HepG2 (cell line): ENCODE data around the gene PALM. TPM values are rescaled to one million over a fixed set of nuclear protein-coding genes. Genes with fewer than 3 reads are reported as not detected.

Source experiments
- KAT7 ChIP-seq: IDR thresholded peaks from 2 replicates; pipeline ENCODE4 v1.6.1; 2018; ENCODE audit warnings: borderline replicate concordance, missing compliant biosample characterization
- MAZ ChIP-seq, 2 experiments: sonication (generic) in 1 of 2; formaldehyde crosslinking in 1 of 2; IDR thresholded peaks; 2 replicates each; pipeline versions ENCODE4 v1.5.0 to v1.6.1; 2012 to 2020; ENCODE audit warnings: low read depth in 2 of 2, mild to moderate bottlenecking in 2 of 2, borderline replicate concordance in 1 of 2, improper control_type of control experiment in 1 of 2, low read length in 1 of 2, missing genetic modification reagents in 1 of 2, moderate library complexity in 1 of 2
- REPIN1 ChIP-seq: sonication (generic); formaldehyde crosslinking; IDR thresholded peaks from 2 replicates; pipeline ENCODE4 v1.8.0; 2022; ENCODE audit warnings: missing genetic modification reagents, low read depth, mild to moderate bottlenecking, borderline replicate concordance
- SP140L ChIP-seq: sonication (generic); formaldehyde crosslinking; IDR thresholded peaks from 2 replicates; pipeline ENCODE4 v1.4.0; 2020; ENCODE audit warnings: missing genetic modification reagents, borderline replicate concordance
- SP5 ChIP-seq: IDR thresholded peaks from 2 replicates; pipeline ENCODE4 v1.6.1; 2016; ENCODE audit warnings: low read depth, borderline replicate concordance
- ZFP62 ChIP-seq: sonication (generic); formaldehyde crosslinking; IDR thresholded peaks from 2 replicates; pipeline ENCODE4 v1.4.0; 2020; ENCODE audit warnings: missing genetic modification reagents
- ZFX ChIP-seq: sonication (generic); formaldehyde crosslinking; IDR thresholded peaks from 2 replicates; pipeline ENCODE4 v1.4.0; 2020; ENCODE audit warnings: mild to moderate bottlenecking, low read depth, missing genetic modification reagents, moderate library complexity
- ZNF44 ChIP-seq: sonication (generic); formaldehyde crosslinking; IDR thresholded peaks from 2 replicates; pipeline ENCODE4 v1.5.1; 2020; ENCODE audit warnings: mild to moderate bottlenecking, missing genetic modification reagents
- ZNF614 ChIP-seq: IDR thresholded peaks from 2 replicates; pipeline ENCODE4 v1.6.1; 2018; ENCODE audit warnings: missing biosample characterization, missing genetic modification reagents, inconsistent platforms, borderline replicate concordance
- ZNF616 ChIP-seq: sonication (generic); formaldehyde crosslinking; IDR thresholded peaks from 2 replicates; pipeline ENCODE4 v1.5.0; 2020; ENCODE audit warnings: low read depth, mild to moderate bottlenecking, missing genetic modification reagents
- polyA plus RNA-seq, 8 experiments: library from polyadenylated mRNA; depleted of rRNA in 3 of 8; stranded (reverse) in 7 of 8; unstranded in 1 of 8; fragments of >200 nt; fragmentation: Illumina TruSeq in 4 of 8; extraction: Trizol in 4 of 8; gene quantifications; 2 replicates each; pipeline versions ENCODE4 v1.2.1 to v1.2.3, GENCODE V29; 2011 to 2016; ENCODE audit warnings: low read depth in 4 of 8, missing spikeins in 1 of 8, mixed read lengths in 1 of 8; ENCODE audit not compliant: insufficient read depth in 1 of 8
- total RNA-seq, 5 experiments: library from RNA; depleted of rRNA; stranded (reverse); fragments of >200 nt; fragmentation: Illumina TruSeq; extraction: Trizol; gene quantifications; 2 replicates each; pipeline ENCODE4 v1.2.3, GENCODE V29; 2016; ENCODE audit warnings: low read depth in 1 of 5
- TF ChIP-seq, protein P1 (sequence below): sonication (generic); formaldehyde crosslinking; IDR thresholded peaks from 2 replicates; pipeline ENCODE4 v1.9.0; 2021; ENCODE audit warnings: mild to moderate bottlenecking, missing genetic modification reagents
- TF ChIP-seq, protein P2 (sequence below), 2 experiments: IDR thresholded peaks; 2 replicates each; pipeline ENCODE4 v1.6.1; 2011 to 2012; ENCODE audit warnings: low read length in 2 of 2, borderline replicate concordance in 1 of 2, low read depth in 1 of 2, mild to moderate bottlenecking in 1 of 2, moderate library complexity in 1 of 2
- TF ChIP-seq, protein P3 (sequence below): sonication (generic); formaldehyde crosslinking; IDR thresholded peaks from 2 replicates; pipeline ENCODE4 v1.9.0; 2021; ENCODE audit warnings: missing genetic modification reagents, borderline replicate concordance

Gene PALM
- total and polyA plus RNA-seq, 2 of the 13 experiments (the other 11 are each of a cell fraction or from before 2014, with no cell fraction given) = 4.0 to 9.7 TPM

DNA sequence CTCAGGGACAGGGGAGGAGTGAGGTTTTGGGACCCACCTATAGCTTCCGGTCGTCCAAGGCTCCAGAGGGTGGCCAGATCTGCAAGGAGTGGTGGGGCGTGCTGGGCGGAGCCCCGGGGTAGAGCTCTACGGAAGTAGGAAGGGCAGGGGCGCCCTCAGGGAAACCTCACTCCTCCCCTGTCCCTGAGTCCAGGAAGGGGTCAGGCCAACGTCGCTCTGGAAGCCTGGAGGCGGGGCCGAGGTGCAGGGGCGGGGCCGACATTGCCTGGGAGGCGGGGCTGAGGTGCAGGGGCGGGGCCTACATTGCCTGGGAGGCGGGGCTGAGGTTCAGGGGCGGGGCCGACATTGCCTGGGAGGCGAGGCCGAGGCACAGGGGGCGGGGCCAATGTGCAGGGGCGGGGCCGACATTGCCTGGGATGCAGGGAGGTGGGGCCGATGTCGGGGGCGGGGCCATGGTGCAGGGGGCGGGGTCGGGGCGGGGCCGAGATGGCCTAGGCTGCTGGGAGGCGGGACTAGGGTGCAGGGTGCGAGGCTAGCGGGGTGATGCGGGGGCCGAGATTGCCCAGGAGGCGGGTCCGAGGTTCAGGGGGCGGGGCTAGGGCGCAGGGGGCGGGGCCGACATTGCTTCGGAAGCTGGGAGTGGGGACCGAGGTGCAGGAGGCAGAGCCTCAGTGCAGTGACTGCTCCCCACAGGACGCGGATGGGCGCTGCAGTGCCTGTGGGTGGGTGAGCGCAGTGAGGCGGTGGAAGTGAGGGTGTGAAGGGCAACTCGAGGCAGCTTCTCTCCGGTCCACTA lies 4.9 kb upstream of the PALM start (continued):
- TF ChIP-seq REPIN1 (CRISPR knock-in tag) (peak; percentile 49; the same call in 1 of the 2 replicates), SP5 (CRISPR knock-in tag) (peak; percentile 56; the same call in 1 of the 2 replicates), ZNF44 (CRISPR knock-in tag) (no peak), ZFX (CRISPR knock-in tag) (peak; percentile 81), SP140L (CRISPR knock-in tag) (no peak), ZFP62 (CRISPR knock-in tag) (0 out of 2 replicates have a peak, but pooled peaks have one; percentile 28), ZNF614 (CRISPR knock-in tag) (peak; percentile 51; the same call in 1 of the 2 replicates), KAT7 (CRISPR knock-in tag) (no peak), MAZ (IDR thresholded peaks at IDR 0.05; ENCODE audit: borderline replicate concordance, low read depth, low read length) (peak; percentile 61), MAZ (CRISPR knock-in tag; IDR thresholded peaks at IDR 0.05; ENCODE audit: low read depth) (peak; percentile 3), ZNF616 (CRISPR knock-in tag) (no peak)
- TF ChIP-seq, protein P1, sequence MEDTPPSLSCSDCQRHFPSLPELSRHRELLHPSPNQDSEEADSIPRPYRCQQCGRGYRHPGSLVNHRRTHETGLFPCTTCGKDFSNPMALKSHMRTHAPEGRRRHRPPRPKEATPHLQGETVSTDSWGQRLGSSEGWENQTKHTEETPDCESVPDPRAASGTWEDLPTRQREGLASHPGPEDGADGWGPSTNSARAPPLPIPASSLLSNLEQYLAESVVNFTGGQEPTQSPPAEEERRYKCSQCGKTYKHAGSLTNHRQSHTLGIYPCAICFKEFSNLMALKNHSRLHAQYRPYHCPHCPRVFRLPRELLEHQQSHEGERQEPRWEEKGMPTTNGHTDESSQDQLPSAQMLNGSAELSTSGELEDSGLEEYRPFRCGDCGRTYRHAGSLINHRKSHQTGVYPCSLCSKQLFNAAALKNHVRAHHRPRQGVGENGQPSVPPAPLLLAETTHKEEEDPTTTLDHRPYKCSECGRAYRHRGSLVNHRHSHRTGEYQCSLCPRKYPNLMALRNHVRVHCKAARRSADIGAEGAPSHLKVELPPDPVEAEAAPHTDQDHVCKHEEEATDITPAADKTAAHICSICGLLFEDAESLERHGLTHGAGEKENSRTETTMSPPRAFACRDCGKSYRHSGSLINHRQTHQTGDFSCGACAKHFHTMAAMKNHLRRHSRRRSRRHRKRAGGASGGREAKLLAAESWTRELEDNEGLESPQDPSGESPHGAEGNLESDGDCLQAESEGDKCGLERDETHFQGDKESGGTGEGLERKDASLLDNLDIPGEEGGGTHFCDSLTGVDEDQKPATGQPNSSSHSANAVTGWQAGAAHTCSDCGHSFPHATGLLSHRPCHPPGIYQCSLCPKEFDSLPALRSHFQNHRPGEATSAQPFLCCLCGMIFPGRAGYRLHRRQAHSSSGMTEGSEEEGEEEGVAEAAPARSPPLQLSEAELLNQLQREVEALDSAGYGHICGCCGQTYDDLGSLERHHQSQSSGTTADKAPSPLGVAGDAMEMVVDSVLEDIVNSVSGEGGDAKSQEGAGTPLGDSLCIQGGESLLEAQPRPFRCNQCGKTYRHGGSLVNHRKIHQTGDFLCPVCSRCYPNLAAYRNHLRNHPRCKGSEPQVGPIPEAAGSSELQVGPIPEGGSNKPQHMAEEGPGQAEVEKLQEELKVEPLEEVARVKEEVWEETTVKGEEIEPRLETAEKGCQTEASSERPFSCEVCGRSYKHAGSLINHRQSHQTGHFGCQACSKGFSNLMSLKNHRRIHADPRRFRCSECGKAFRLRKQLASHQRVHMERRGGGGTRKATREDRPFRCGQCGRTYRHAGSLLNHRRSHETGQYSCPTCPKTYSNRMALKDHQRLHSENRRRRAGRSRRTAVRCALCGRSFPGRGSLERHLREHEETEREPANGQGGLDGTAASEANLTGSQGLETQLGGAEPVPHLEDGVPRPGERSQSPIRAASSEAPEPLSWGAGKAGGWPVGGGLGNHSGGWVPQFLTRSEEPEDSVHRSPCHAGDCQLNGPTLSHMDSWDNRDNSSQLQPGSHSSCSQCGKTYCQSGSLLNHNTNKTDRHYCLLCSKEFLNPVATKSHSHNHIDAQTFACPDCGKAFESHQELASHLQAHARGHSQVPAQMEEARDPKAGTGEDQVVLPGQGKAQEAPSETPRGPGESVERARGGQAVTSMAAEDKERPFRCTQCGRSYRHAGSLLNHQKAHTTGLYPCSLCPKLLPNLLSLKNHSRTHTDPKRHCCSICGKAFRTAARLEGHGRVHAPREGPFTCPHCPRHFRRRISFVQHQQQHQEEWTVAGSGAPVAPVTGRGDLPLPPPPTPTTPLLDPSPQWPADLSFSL (CRISPR knock-in tag) = no peak
- TF ChIP-seq, protein P2, sequence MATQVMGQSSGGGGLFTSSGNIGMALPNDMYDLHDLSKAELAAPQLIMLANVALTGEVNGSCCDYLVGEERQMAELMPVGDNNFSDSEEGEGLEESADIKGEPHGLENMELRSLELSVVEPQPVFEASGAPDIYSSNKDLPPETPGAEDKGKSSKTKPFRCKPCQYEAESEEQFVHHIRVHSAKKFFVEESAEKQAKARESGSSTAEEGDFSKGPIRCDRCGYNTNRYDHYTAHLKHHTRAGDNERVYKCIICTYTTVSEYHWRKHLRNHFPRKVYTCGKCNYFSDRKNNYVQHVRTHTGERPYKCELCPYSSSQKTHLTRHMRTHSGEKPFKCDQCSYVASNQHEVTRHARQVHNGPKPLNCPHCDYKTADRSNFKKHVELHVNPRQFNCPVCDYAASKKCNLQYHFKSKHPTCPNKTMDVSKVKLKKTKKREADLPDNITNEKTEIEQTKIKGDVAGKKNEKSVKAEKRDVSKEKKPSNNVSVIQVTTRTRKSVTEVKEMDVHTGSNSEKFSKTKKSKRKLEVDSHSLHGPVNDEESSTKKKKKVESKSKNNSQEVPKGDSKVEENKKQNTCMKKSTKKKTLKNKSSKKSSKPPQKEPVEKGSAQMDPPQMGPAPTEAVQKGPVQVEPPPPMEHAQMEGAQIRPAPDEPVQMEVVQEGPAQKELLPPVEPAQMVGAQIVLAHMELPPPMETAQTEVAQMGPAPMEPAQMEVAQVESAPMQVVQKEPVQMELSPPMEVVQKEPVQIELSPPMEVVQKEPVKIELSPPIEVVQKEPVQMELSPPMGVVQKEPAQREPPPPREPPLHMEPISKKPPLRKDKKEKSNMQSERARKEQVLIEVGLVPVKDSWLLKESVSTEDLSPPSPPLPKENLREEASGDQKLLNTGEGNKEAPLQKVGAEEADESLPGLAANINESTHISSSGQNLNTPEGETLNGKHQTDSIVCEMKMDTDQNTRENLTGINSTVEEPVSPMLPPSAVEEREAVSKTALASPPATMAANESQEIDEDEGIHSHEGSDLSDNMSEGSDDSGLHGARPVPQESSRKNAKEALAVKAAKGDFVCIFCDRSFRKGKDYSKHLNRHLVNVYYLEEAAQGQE (IDR thresholded peaks at IDR 0.05; ENCODE audit: borderline replicate concordance in 1 of 2, low read depth in 1 of 2, low read length in 2 of 2) = peak in 1 of 2 experiments; percentile 63; a peak in 1 of 4 replicates
- TF ChIP-seq, protein P3, sequence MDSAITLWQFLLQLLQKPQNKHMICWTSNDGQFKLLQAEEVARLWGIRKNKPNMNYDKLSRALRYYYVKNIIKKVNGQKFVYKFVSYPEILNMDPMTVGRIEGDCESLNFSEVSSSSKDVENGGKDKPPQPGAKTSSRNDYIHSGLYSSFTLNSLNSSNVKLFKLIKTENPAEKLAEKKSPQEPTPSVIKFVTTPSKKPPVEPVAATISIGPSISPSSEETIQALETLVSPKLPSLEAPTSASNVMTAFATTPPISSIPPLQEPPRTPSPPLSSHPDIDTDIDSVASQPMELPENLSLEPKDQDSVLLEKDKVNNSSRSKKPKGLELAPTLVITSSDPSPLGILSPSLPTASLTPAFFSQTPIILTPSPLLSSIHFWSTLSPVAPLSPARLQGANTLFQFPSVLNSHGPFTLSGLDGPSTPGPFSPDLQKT (CRISPR knock-in tag) = 0 out of 2 replicates have a peak, but pooled peaks have one; percentile 26
